PC-9 (cell line): Measurements from ENCODE around the gene ANKRD39.

Experiments
- CTCF ChIP-seq: fragments of 200-600 bp; sonication (generic); conservative IDR thresholded peaks from 2 replicates; pipeline ENCODE4 v1.6.1; 2017; ENCODE audit warnings: mixed run types, antibody characterized with exemption, mild to moderate bottlenecking, moderate library complexity
- EZH2 ChIP-seq: fragments of 200-600 bp; sonication (generic); IDR thresholded peaks from 2 replicates; pipeline ENCODE4 v1.8.0; 2017; ENCODE audit warnings: antibody characterized with exemption, low read depth

- no peak for TF ChIP-seq CTCF
- no peak for TF ChIP-seq EZH2
Observed at GRCh38 chr2:96823198-96823597, 34.6 kb downstream of the ANKRD39 start.
